ENCODE results near the gene FZD10.

GRCh38 chr12:130137040-130138018 is 24.9 kb upstream of the FZD10 start:
- TF ChIP-seq CTCF (IDR thresholded peaks at IDR 0.05; ENCODE audit: low read length), result no peak
- no peak for TF ChIP-seq EZH2 (IDR thresholded peaks at IDR 0.05; ENCODE audit: borderline replicate concordance, low read length)

Data from OCI-LY1 (cell line).